ENCODE results near the gene WIF1. TPM values are rescaled to one million over a fixed set of nuclear protein-coding genes. Genes with fewer than 3 reads are reported as not detected.

Gene WIF1
- polyA plus RNA-seq, 3 donors = 2.2 to 4.1 (median 2.3) TPM

GRCh38 chr12:65123435-65124063 is 2.4 kb upstream of the WIF1 start:
- DNase-seq = peak; percentile 28

GRCh38 chr12:65122703-65123102 is 1.6 kb upstream of the WIF1 start:
- DNase-seq = peak; percentile 15

GRCh38 chr12:65121956-65122469 is 908 bp upstream of the WIF1 start:
- DNase-seq = no peak

GRCh38 chr12:65119063-65119462 is 2.0 kb downstream of the WIF1 start:
- no peak for DNase-seq

GRCh38 chr12:65113621-65114035 is 7.5 kb downstream of the WIF1 start:
- no peak for DNase-seq

GRCh38 chr12:65106948-65107347 is 14.2 kb downstream of the WIF1 start:
- DNase-seq = no peak

- no peak for DNase-seq
Measured at GRCh38 chr12:65100140-65100539, 21.0 kb downstream of the WIF1 start.

- no peak for DNase-seq
Measured at GRCh38 chr12:65099182-65099581, 21.9 kb downstream of the WIF1 start.

- DNase-seq = no peak
Measured at GRCh38 chr12:65098364-65098763, 22.7 kb downstream of the WIF1 start.

- no peak for DNase-seq
Measured at GRCh38 chr12:65094722-65095121, 26.4 kb downstream of the WIF1 start.

- DNase-seq = no peak
Measured at GRCh38 chr12:65093606-65094005, 27.5 kb downstream of the WIF1 start.

- no peak for DNase-seq
Measured at GRCh38 chr12:65090461-65090860, 30.6 kb downstream of the WIF1 start.

- no peak for DNase-seq
Measured at GRCh38 chr12:65086236-65086635, 34.9 kb downstream of the WIF1 start.

GRCh38 chr12:65084579-65084978 is 36.5 kb downstream of the WIF1 start:
- DNase-seq = no peak

- DNase-seq = no peak
Measured at GRCh38 chr12:65083581-65083980, 37.5 kb downstream of the WIF1 start.

- no peak for DNase-seq
Measured at GRCh38 chr12:65082406-65082805, 38.7 kb downstream of the WIF1 start.

- no peak for DNase-seq
Measured at GRCh38 chr12:65081496-65081895, 39.6 kb downstream of the WIF1 start.

- peak; percentile 21 for DNase-seq
Measured at GRCh38 chr12:65074932-65075331, 46.2 kb downstream of the WIF1 start.

GRCh38 chr12:65069336-65069735 is 51.8 kb downstream of the WIF1 start:
- no peak for DNase-seq

- DNase-seq = no peak
Measured at GRCh38 chr12:65067383-65067782, 53.7 kb downstream of the WIF1 start.

GRCh38 chr12:65055859-65056258 is 65.2 kb downstream of the WIF1 start:
- no peak for DNase-seq

GRCh38 chr12:65051218-65051617 is 69.9 kb downstream of the WIF1 start:
- DNase-seq = peak; percentile 16

- no peak for DNase-seq
Measured at GRCh38 chr12:65045269-65045668, 75.8 kb downstream of the WIF1 start.

GRCh38 chr12:65039301-65039700 is 81.8 kb downstream of the WIF1 start:
- no peak for DNase-seq

Measured in renal pelvis (tissue), 4 donors.